ENCODE data around the gene MS4A10.
A peak's percentile ranks its signal among the peaks of the same experiment; 100 is the strongest.

Gene MS4A10

GRCh38 chr11:60777572-60777971, 7.6 kb upstream of the MS4A10 start:
- Histone ChIP-seq H3K36me3 (ENCODE audit: control insufficient read depth in 4 of 4, insufficient read depth in 4 of 4, low read length in 3 of 4) (no peaks in the 10 kb centered on the region), H3K9me3 (ENCODE audit: control extremely low read depth in 1 of 5, control insufficient read depth in 4 of 5, insufficient read depth in 2 of 5, low read depth in 1 of 5, low read length in 4 of 5) (no peaks in the 10 kb centered on the region), H3K4me3 (ENCODE audit: control insufficient read depth in 1 of 7, extremely low read depth in 1 of 7, insufficient read depth in 4 of 7, low read depth in 2 of 7, low read length in 6 of 7) (no peak overlapping the region), H3K27ac (ENCODE audit: insufficient read depth in 1 of 2, low read depth in 1 of 2, low read length in 2 of 2, poor library complexity in 1 of 2, severe bottlenecking in 2 of 2) (no peak overlapping the region), H3K27me3 (replicated peaks in 2 of 5; ENCODE audit: control insufficient read depth in 4 of 5, insufficient read depth in 5 of 5, low read length in 4 of 5) (no peaks in the 10 kb centered on the region), H3K4me1 (ENCODE audit: control extremely low read depth in 1 of 4, control insufficient read depth in 4 of 4, insufficient read depth in 4 of 4, low read length in 3 of 4) (peaks cover 0 to 3% (median 0%) of the 10 kb centered on the region in 4 experiments)
- no CpG with 5 or more reads among the region's 2 CpGs for WGBS (ENCODE audit: insufficient coverage)
- POLR2A ChIA-PET: no interaction called here
- DNase-seq: no peak
- CTCF ChIA-PET: interaction anchor here (0.7 to 8.0 kb wide), 12 partner anchors 10 to 121 kb away, joined by 3 to 100 read pairs (median 5); no protein-coding TSS in a partner anchor

GRCh38 chr11:60780065-60780464, 5.1 kb upstream of the MS4A10 start:
- H3K4me3 ChIP-seq (ENCODE audit: control insufficient read depth in 1 of 7, extremely low read depth in 1 of 7, insufficient read depth in 4 of 7, low read depth in 2 of 7, low read length in 6 of 7): no peak overlapping the region
- ChIA-PET CTCF (interaction anchor here (1.8 to 7.9 kb wide), 5 partner anchors 15 to 110 kb away, joined by 6 to 100 read pairs (median 13); no protein-coding TSS in a partner anchor), POLR2A (no interaction called here)
- H3K27ac ChIP-seq (ENCODE audit: insufficient read depth in 1 of 2, low read depth in 1 of 2, low read length in 2 of 2, poor library complexity in 1 of 2, severe bottlenecking in 2 of 2): no peak overlapping the region
- no peak for DNase-seq
- H3K36me3 ChIP-seq (ENCODE audit: control insufficient read depth in 4 of 4, insufficient read depth in 4 of 4, low read length in 3 of 4): no peaks in the 10 kb centered on the region
- H3K4me1 ChIP-seq (ENCODE audit: control extremely low read depth in 1 of 4, control insufficient read depth in 4 of 4, insufficient read depth in 4 of 4, low read length in 3 of 4): peaks cover 0 to 3% (median 0%) of the 10 kb centered on the region in 4 experiments
- no peaks in the 10 kb centered on the region for H3K27me3 ChIP-seq (replicated peaks in 2 of 5; ENCODE audit: control insufficient read depth in 4 of 5, insufficient read depth in 5 of 5, low read length in 4 of 5)
- H3K9me3 ChIP-seq (ENCODE audit: control extremely low read depth in 1 of 5, control insufficient read depth in 4 of 5, insufficient read depth in 2 of 5, low read depth in 1 of 5, low read length in 4 of 5): no peaks in the 10 kb centered on the region
- 100% methylated on average over 2 of the region's 2 CpGs for WGBS (ENCODE audit: insufficient coverage)

- no peak for DNase-seq
- Histone ChIP-seq H3K4me1 (ENCODE audit: control extremely low read depth in 1 of 4, control insufficient read depth in 4 of 4, insufficient read depth in 4 of 4, low read length in 3 of 4) (no peaks in the 10 kb centered on the region), H3K27ac (ENCODE audit: insufficient read depth in 1 of 2, low read depth in 1 of 2, low read length in 2 of 2, poor library complexity in 1 of 2, severe bottlenecking in 2 of 2) (no peak overlapping the region), H3K4me3 (ENCODE audit: control insufficient read depth in 1 of 7, extremely low read depth in 1 of 7, insufficient read depth in 4 of 7, low read depth in 2 of 7, low read length in 6 of 7) (no peak overlapping the region), H3K36me3 (ENCODE audit: control insufficient read depth in 4 of 4, insufficient read depth in 4 of 4, low read length in 3 of 4) (no peaks in the 10 kb centered on the region), H3K27me3 (replicated peaks in 2 of 5; ENCODE audit: control insufficient read depth in 4 of 5, insufficient read depth in 5 of 5, low read length in 4 of 5) (no peaks in the 10 kb centered on the region), H3K9me3 (ENCODE audit: control extremely low read depth in 1 of 5, control insufficient read depth in 4 of 5, insufficient read depth in 2 of 5, low read depth in 1 of 5, low read length in 4 of 5) (no peaks in the 10 kb centered on the region)
- CTCF ChIA-PET: interaction anchor here (1.8 to 7.9 kb wide), 4 partner anchors 10 to 109 kb away, joined by 5 to 100 read pairs (median 6); no protein-coding TSS in a partner anchor
- POLR2A ChIA-PET: interaction anchor here (0.6 kb wide), 1 partner anchor 49 kb away, joined by 6 read pairs; no protein-coding TSS in a partner anchor
Observed at GRCh38 chr11:60780774-60781173, 4.4 kb upstream of the MS4A10 start.

- ChIA-PET POLR2A (interaction anchor here (0.6 kb wide), 1 partner anchor 49 kb away, joined by 6 read pairs; no protein-coding TSS in a partner anchor), CTCF (interaction anchor here (1.8 to 7.9 kb wide), 3 partner anchors 10 to 106 kb away, joined by 5 to 100 read pairs (median 6); no protein-coding TSS in a partner anchor)
- Histone ChIP-seq H3K9me3 (ENCODE audit: control extremely low read depth in 1 of 5, control insufficient read depth in 4 of 5, insufficient read depth in 2 of 5, low read depth in 1 of 5, low read length in 4 of 5) (no peaks in the 10 kb centered on the region), H3K36me3 (ENCODE audit: control insufficient read depth in 4 of 4, insufficient read depth in 4 of 4, low read length in 3 of 4) (no peaks in the 10 kb centered on the region), H3K27ac (ENCODE audit: insufficient read depth in 1 of 2, low read depth in 1 of 2, low read length in 2 of 2, poor library complexity in 1 of 2, severe bottlenecking in 2 of 2) (no peak overlapping the region), H3K4me1 (ENCODE audit: control extremely low read depth in 1 of 4, control insufficient read depth in 4 of 4, insufficient read depth in 4 of 4, low read length in 3 of 4) (no peaks in the 10 kb centered on the region), H3K4me3 (ENCODE audit: control insufficient read depth in 1 of 7, extremely low read depth in 1 of 7, insufficient read depth in 4 of 7, low read depth in 2 of 7, low read length in 6 of 7) (no peak overlapping the region), H3K27me3 (replicated peaks in 2 of 5; ENCODE audit: control insufficient read depth in 4 of 5, insufficient read depth in 5 of 5, low read length in 4 of 5) (no peaks in the 10 kb centered on the region)
- DNase-seq: peak in 1 of 3 donors; percentile 10
- WGBS (ENCODE audit: insufficient coverage): 85% methylated on average over 6 of the region's 7 CpGs
Observed at GRCh38 chr11:60781286-60781980, 3.7 kb upstream of the MS4A10 start.

GRCh38 chr11:60781981-60782316, 3.2 kb upstream of the MS4A10 start:
- WGBS (ENCODE audit: insufficient coverage): 100% methylated on average over 4 of the region's 4 CpGs
- ChIA-PET POLR2A (no interaction called here), CTCF (interaction anchor here (0.9 to 1.9 kb wide), 4 partner anchors 9 to 106 kb away, joined by 3 to 5 read pairs (median 3); no protein-coding TSS in a partner anchor)
- Histone ChIP-seq H3K27me3 (replicated peaks in 2 of 5; ENCODE audit: control insufficient read depth in 4 of 5, insufficient read depth in 5 of 5, low read length in 4 of 5) (no peaks in the 10 kb centered on the region), H3K36me3 (ENCODE audit: control insufficient read depth in 4 of 4, insufficient read depth in 4 of 4, low read length in 3 of 4) (no peaks in the 10 kb centered on the region), H3K9me3 (ENCODE audit: control extremely low read depth in 1 of 5, control insufficient read depth in 4 of 5, insufficient read depth in 2 of 5, low read depth in 1 of 5, low read length in 4 of 5) (no peaks in the 10 kb centered on the region), H3K27ac (ENCODE audit: insufficient read depth in 1 of 2, low read depth in 1 of 2, low read length in 2 of 2, poor library complexity in 1 of 2, severe bottlenecking in 2 of 2) (no peak overlapping the region), H3K4me1 (ENCODE audit: control extremely low read depth in 1 of 4, control insufficient read depth in 4 of 4, insufficient read depth in 4 of 4, low read length in 3 of 4) (no peaks in the 10 kb centered on the region), H3K4me3 (ENCODE audit: control insufficient read depth in 1 of 7, extremely low read depth in 1 of 7, insufficient read depth in 4 of 7, low read depth in 2 of 7, low read length in 6 of 7) (no peak overlapping the region)
- DNase-seq: no peak

GRCh38 chr11:60782393-60783140, 2.6 kb upstream of the MS4A10 start:
- ChIA-PET CTCF (interaction anchor here (0.9 to 1.9 kb wide), 4 partner anchors 8 to 105 kb away, joined by 3 to 5 read pairs (median 3); no protein-coding TSS in a partner anchor), POLR2A (no interaction called here)
- Histone ChIP-seq H3K4me1 (ENCODE audit: control extremely low read depth in 1 of 4, control insufficient read depth in 4 of 4, insufficient read depth in 4 of 4, low read length in 3 of 4) (no peaks in the 10 kb centered on the region), H3K4me3 (ENCODE audit: control insufficient read depth in 1 of 7, extremely low read depth in 1 of 7, insufficient read depth in 4 of 7, low read depth in 2 of 7, low read length in 6 of 7) (no peak overlapping the region), H3K9me3 (ENCODE audit: control extremely low read depth in 1 of 5, control insufficient read depth in 4 of 5, insufficient read depth in 2 of 5, low read depth in 1 of 5, low read length in 4 of 5) (no peaks in the 10 kb centered on the region), H3K27ac (ENCODE audit: insufficient read depth in 1 of 2, low read depth in 1 of 2, low read length in 2 of 2, poor library complexity in 1 of 2, severe bottlenecking in 2 of 2) (no peak overlapping the region), H3K36me3 (ENCODE audit: control insufficient read depth in 4 of 4, insufficient read depth in 4 of 4, low read length in 3 of 4) (no peaks in the 10 kb centered on the region), H3K27me3 (replicated peaks in 2 of 5; ENCODE audit: control insufficient read depth in 4 of 5, insufficient read depth in 5 of 5, low read length in 4 of 5) (no peaks in the 10 kb centered on the region)
- WGBS (ENCODE audit: insufficient coverage): 96% methylated on average over 9 of the region's 12 CpGs
- no peak for DNase-seq

GRCh38 chr11:60783141-60783484, 2.0 kb upstream of the MS4A10 start:
- ChIA-PET CTCF (interaction anchor here (1.0 kb wide), 1 partner anchor 96 kb away, joined by 3 read pairs; no protein-coding TSS in a partner anchor), POLR2A (no interaction called here)
- H3K4me1 ChIP-seq (ENCODE audit: control extremely low read depth in 1 of 4, control insufficient read depth in 4 of 4, insufficient read depth in 4 of 4, low read length in 3 of 4): no peaks in the 10 kb centered on the region
- no peaks in the 10 kb centered on the region for H3K27me3 ChIP-seq (replicated peaks in 2 of 5; ENCODE audit: control insufficient read depth in 4 of 5, insufficient read depth in 5 of 5, low read length in 4 of 5)
- no peaks in the 10 kb centered on the region for H3K9me3 ChIP-seq (ENCODE audit: control extremely low read depth in 1 of 5, control insufficient read depth in 4 of 5, insufficient read depth in 2 of 5, low read depth in 1 of 5, low read length in 4 of 5)
- no peaks in the 10 kb centered on the region for H3K36me3 ChIP-seq (ENCODE audit: control insufficient read depth in 4 of 4, insufficient read depth in 4 of 4, low read length in 3 of 4)
- no peak overlapping the region for H3K27ac ChIP-seq (ENCODE audit: insufficient read depth in 1 of 2, low read depth in 1 of 2, low read length in 2 of 2, poor library complexity in 1 of 2, severe bottlenecking in 2 of 2)
- 100% methylated on average over 7 of the region's 8 CpGs for whole genome bisulfite sequencing (ENCODE audit: insufficient coverage)
- DNase-seq: no peak
- no peak overlapping the region for H3K4me3 ChIP-seq (ENCODE audit: control insufficient read depth in 1 of 7, extremely low read depth in 1 of 7, insufficient read depth in 4 of 7, low read depth in 2 of 7, low read length in 6 of 7)

Data from common myeloid progenitor, CD34-positive (primary cell).